Activated T-cell treated with anti-CD3 and anti-CD28 coated beads, Interleukin-2, amount 50 U/mL, for 24 hours (primary cell): ENCODE measurements around the gene RASL10A.

Experiments used
- DNase-seq: peaks from one replicate; pipeline ENCODE4 v3.0.0-alpha.2; 2020
- H3K27ac Mint-ChIP-seq: 2 replicates; pipeline ENCODE4 v1.8.0; 2020; ENCODE audit warnings: mild to moderate bottlenecking, mixed read lengths
- H3K27me3 Mint-ChIP-seq: 2 replicates; pipeline ENCODE4 v1.8.0; 2020; ENCODE audit warnings: mixed read lengths
- H3K36me3 Mint-ChIP-seq: 2 replicates; pipeline ENCODE4 v1.8.0; 2020; ENCODE audit warnings: low read depth, mixed read lengths
- H3K4me1 Mint-ChIP-seq: 2 replicates; pipeline ENCODE4 v1.8.0; 2020; ENCODE audit warnings: low read depth, mixed read lengths
- H3K4me3 Mint-ChIP-seq: 2 replicates; pipeline ENCODE4 v1.8.0; 2020; ENCODE audit warnings: mild to moderate bottlenecking, moderate library complexity, mixed read lengths
- H3K9me3 Mint-ChIP-seq: 2 replicates; pipeline ENCODE4 v1.8.0; 2020; ENCODE audit warnings: mixed read lengths

RASL10A gene

DNA sequence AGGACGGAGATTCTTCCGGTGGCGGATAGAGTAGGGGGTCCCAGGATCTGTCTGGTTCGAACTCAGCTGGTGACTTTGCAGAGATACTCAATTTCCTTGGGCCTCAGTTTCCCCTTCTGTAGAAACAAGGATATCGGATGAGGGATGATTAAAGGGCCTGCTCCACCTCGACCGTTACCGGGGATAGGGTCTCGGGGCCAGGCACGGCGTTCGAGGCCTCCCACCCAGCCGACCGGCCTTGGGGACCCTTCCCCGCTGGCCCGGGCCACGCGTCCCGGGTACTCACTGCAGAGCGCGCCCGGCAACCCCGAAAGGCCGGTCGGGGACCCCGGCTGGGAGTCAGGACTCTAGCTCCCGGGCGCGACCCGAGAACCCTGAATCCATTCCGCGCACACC, 48.0 kb downstream of the RASL10A start:
- H3K36me3 Mint-ChIP-seq = peaks cover 82% of the 10 kb centered on the region
- no peaks in the 10 kb centered on the region for H3K27me3 Mint-ChIP-seq
- peak overlapping the region; percentile 100 for H3K27ac Mint-ChIP-seq
- no peaks in the 10 kb centered on the region for H3K9me3 Mint-ChIP-seq
- H3K4me1 Mint-ChIP-seq = peaks cover 40% of the 10 kb centered on the region
- no peak for DNase-seq
- peak overlapping the region; percentile 94 for H3K4me3 Mint-ChIP-seq

DNA sequence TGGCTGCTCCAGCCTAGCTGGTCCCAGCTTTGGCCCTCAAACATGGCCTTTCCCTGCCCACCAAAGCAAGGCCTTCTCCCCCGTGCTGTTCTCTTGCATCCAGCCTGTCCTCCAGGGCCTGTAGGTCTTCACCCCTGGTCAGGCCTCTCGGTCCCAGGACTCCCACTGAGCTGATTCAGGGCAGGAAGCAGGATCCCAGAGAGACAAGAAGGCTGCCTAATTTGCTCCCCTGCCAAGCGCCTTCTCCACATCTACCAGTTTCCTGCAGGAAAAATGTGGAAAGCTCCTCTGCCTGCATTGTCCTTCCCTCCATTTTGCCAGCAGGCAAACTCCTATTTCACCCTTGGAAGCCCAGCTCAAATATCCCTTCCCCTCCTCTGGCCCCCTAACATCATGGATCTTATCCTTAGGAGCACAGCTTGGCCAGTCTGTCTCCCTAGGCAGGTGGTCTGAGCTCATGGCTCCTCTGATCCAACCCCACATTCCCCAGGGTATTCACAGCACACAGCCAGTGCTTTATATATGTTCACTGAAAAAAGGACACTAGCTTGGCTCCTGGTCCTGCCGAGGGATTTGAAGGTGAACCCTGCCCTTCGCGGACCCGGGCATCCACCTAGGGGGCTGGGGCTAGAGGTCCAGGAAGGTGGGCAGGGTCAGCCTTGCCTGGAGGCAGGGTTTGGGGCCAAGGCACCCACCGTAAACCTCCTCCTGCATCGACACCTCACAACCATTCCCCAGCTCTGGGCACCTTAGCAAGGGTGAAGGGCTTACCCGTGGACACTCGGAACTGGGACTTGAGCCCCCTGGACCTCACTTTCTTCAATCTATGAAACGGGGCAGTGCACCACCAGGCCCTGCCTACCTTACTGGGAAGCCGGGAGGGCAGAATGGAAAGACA, 48.7 kb downstream of the RASL10A start:
- Mint-ChIP-seq H3K27ac (peak overlapping the region; percentile 100), H3K4me1 (peaks cover 34% of the 10 kb centered on the region), H3K4me3 (peak overlapping the region; percentile 94), H3K9me3 (no peaks in the 10 kb centered on the region), H3K27me3 (no peaks in the 10 kb centered on the region), H3K36me3 (peaks cover 78% of the 10 kb centered on the region)
- peak; percentile 47 for DNase-seq

DNA sequence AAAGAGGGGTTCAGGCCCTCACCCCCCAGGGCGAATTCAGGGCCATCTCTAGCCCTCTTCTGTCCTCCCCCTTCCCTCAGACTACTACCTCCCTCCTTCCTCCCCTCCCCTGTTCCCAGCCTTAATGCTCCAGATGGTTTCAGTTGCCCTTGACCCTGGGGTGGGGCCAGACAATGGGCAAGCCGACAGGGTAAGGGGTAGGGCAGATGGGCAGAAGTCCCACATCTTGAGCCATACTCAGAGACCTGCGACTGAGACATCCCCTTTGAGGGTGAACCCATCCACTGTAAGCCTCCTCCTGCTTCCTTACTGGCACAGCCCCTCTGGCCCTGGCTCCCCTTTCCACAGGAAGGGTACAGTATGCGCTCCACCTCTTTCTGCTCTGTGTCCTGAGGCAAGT, 49.6 kb downstream of the RASL10A start:
- peak overlapping the region; percentile 94 for H3K4me3 Mint-ChIP-seq

DNA sequence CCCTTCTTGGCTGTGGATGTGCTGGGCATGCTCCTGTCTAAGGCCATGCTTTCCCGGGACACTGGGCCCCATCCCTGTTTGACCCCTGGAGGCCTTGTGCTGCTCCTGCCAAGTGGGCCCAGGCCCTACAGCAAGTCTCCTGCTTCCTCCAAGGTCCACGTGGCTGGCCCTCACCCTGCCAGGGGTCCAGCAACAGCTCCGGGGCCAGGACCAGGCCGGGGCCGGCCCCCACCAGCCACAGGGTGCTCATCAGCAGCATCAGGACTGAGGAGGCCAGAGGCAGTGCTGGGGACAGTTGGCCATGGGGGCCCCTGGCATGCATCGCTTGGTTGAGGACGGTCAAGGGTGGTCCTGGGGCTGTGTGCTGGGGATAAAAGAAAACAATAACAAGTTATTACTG, 50.2 kb downstream of the RASL10A start:
- no peaks in the 10 kb centered on the region for H3K9me3 Mint-ChIP-seq
- H3K27ac Mint-ChIP-seq = no peak overlapping the region
- no peaks in the 10 kb centered on the region for H3K27me3 Mint-ChIP-seq
- H3K36me3 Mint-ChIP-seq = peaks cover 70% of the 10 kb centered on the region
- H3K4me3 Mint-ChIP-seq = no peak overlapping the region
- DNase-seq = no peak
- peaks cover 19% of the 10 kb centered on the region for H3K4me1 Mint-ChIP-seq

More for the DNA sequence above, 49.6 kb downstream of the RASL10A start:
- H3K36me3 Mint-ChIP-seq = peaks cover 72% of the 10 kb centered on the region
- peak overlapping the region; percentile 100 for H3K27ac Mint-ChIP-seq
- no peaks in the 10 kb centered on the region for H3K9me3 Mint-ChIP-seq
- H3K4me1 Mint-ChIP-seq = peaks cover 26% of the 10 kb centered on the region
- no peaks in the 10 kb centered on the region for H3K27me3 Mint-ChIP-seq
- no peak for DNase-seq

DNA sequence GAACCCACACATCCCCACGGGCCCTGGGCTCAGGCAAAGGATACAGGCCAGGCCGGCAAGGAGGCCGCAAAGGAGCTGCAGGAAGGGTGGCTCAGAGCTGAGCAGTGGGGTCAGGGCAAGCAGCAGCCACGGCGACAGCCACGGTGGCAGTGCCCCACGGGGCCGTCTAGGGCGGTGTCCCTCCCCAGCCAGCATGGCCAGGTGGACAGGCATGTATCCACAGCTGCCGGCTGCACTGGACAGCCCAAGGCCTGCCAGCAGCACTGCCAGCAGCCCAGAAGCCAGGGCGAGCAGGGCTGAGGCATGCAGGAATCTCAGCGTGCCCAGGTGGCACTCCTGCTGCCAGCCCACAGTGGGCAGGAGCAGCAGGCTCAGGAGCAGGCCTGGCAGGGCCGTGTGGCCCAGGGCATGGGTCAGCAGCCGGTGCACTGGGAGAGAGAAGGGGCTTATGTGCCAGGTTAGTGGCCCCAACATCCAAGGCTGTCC, 51.7 kb downstream of the RASL10A start:
- Mint-ChIP-seq H3K27me3 (no peaks in the 10 kb centered on the region), H3K27ac (no peak overlapping the region), H3K36me3 (peaks cover 64% of the 10 kb centered on the region), H3K4me3 (no peak overlapping the region), H3K4me1 (peaks cover 11% of the 10 kb centered on the region), H3K9me3 (no peaks in the 10 kb centered on the region)
- no peak for DNase-seq
